ENCODE measurements around the gene XPNPEP3. TPM values are rescaled to one million over a fixed set of nuclear protein-coding genes. Genes with fewer than 3 reads are reported as not detected.

XPNPEP3 gene
- total and polyA plus RNA-seq, 2 donors (not counting 3 experiments of a cell fraction or from before 2014, with no cell fraction given) = 12.3 to 21.2 TPM

DNA sequence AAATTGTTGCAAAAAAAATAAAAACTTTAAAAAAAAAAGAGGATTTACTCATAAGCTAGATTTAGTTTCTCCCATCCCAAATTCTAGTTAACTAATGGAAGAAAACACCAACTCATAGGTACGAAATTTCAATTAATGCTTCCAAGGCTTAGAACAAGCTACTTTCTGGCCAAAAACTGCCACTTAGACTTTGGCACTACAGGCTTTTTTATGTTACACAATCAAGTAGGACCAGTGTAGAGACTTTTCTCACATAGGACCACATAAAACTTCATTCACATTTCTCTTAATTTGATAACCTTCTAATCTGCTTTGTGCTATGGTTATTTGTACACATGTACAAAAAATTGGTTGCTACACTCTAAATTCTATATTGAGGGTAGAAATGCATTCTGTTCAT is 3.6 kb upstream of the XPNPEP3 start:
- ChIA-PET POLR2A (no interaction called here), CTCF (interaction anchor here (1.1 to 2.1 kb wide), 3 partner anchors 17 to 170 kb away, joined by 4 to 13 read pairs (median 5); no protein-coding TSS in a partner anchor)
- DNase-seq (ENCODE audit: low read depth, low spot score) = no peak
- dilution Hi-C loops (cut with MboI; ENCODE audit: extremely low pct_ligation_motif_present, low sequenced_read_pairs) (no loop called here), intact Hi-C loops (cut with micrococcal nuclease) (no loop called here)
- no peak overlapping the region for H2AFZ ChIP-seq (ENCODE audit: low read depth, low read length)
- H3K9me3 ChIP-seq (replicated peaks; ENCODE audit: control insufficient read depth, insufficient read depth, low read length) = no peaks in the 10 kb centered on the region
- H3K27ac ChIP-seq (ENCODE audit: insufficient read depth, low read depth, low read length) = no peak overlapping the region
- H3K4me3 ChIP-seq (replicated peaks in 1 of 3; ENCODE audit: insufficient read depth in 1 of 3, low read depth in 1 of 3, low read length in 3 of 3) = peak overlapping the region in 1 of 3 experiments; percentile 48
- peak overlapping the region; percentile 3 for H3K9ac ChIP-seq (replicated peaks; ENCODE audit: extremely low read depth, insufficient read depth, low read length)
- peaks cover 27% of the 10 kb centered on the region for H3K4me1 ChIP-seq (ENCODE audit: control insufficient read depth, extremely low read depth, insufficient read depth, low read length)
- no peaks in the 10 kb centered on the region for H3K9me1 ChIP-seq (replicated peaks; ENCODE audit: control insufficient read depth, extremely low read depth, insufficient read depth, low read length)
- FAIRE-seq = no peak
- H4K20me1 ChIP-seq (replicated peaks; ENCODE audit: control insufficient read depth, extremely low read depth, insufficient read depth, low read length) = peaks cover 7% of the 10 kb centered on the region
- H3K36me3 ChIP-seq (ENCODE audit: control insufficient read depth in 2 of 2, extremely low read depth in 1 of 2, insufficient read depth in 2 of 2, low read length in 2 of 2) = peaks cover 2 to 4% of the 10 kb centered on the region in 2 experiments
- BruUV-seq (replicated peaks) = no TSS peak
- TF ChIP-seq EZH2 (IDR thresholded peaks at IDR 0.05; ENCODE audit: borderline replicate concordance, low read depth, low read length, severe bottlenecking) (no peak), POLR2AphosphoS5 (IDR thresholded peaks at IDR 0.05; ENCODE audit: insufficient read depth, low read depth, low read length) (no peak)
- no peaks in the 10 kb centered on the region for H3K27me3 ChIP-seq (ENCODE audit: control insufficient read depth in 2 of 2, insufficient read depth in 2 of 2, low read length in 2 of 2)
- H3K79me2 ChIP-seq (ENCODE audit: control insufficient read depth, insufficient read depth, low read length) = peaks cover 83% of the 10 kb centered on the region
- H3K4me2 ChIP-seq (ENCODE audit: insufficient read depth, low read length) = peak overlapping the region; percentile 97

DNA sequence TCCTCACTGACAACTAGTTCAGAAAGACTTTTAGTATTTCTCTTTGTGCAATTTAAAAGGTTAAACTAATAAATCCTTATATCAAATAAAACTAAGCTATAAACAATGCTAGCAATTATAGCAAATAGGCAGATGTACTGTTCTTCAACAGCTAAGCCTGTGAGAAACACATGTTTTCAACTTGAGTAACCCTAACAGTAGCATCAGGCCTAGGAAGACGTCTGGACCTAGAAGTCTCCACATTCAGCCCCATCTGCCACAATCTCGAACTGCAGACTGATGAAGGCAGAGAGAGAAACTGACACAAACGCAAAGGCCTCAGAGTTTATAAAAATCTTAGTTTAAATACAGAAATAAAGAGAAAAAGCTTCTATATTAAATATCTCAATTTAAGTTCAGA is 3.0 kb upstream of the XPNPEP3 start:
- FAIRE-seq (no peak), DNase-seq (ENCODE audit: low read depth, low spot score) (peak; percentile 2)
- no peaks in the 10 kb centered on the region for H3K9me1 ChIP-seq (replicated peaks; ENCODE audit: control insufficient read depth, extremely low read depth, insufficient read depth, low read length)
- peaks cover 27% of the 10 kb centered on the region for H3K4me1 ChIP-seq (ENCODE audit: control insufficient read depth, extremely low read depth, insufficient read depth, low read length)
- no TSS peak for BruUV-seq (replicated peaks)
- no peak overlapping the region for H2AFZ ChIP-seq (ENCODE audit: low read depth, low read length)
- H3K27ac ChIP-seq (ENCODE audit: insufficient read depth, low read depth, low read length) = no peak overlapping the region
- H4K20me1 ChIP-seq (replicated peaks; ENCODE audit: control insufficient read depth, extremely low read depth, insufficient read depth, low read length) = peaks cover 7% of the 10 kb centered on the region
- dilution Hi-C loops (cut with MboI; ENCODE audit: extremely low pct_ligation_motif_present, low sequenced_read_pairs) (no loop called here), intact Hi-C loops (cut with micrococcal nuclease) (no loop called here)
- no peaks in the 10 kb centered on the region for H3K27me3 ChIP-seq (ENCODE audit: control insufficient read depth in 2 of 2, insufficient read depth in 2 of 2, low read length in 2 of 2)
- ChIA-PET CTCF (interaction anchor here (1.4 to 2.1 kb wide), 2 partner anchors 35 to 45 kb away, joined by 3 to 13 read pairs; partner anchors contain the start of gene SLC25A17), POLR2A (no interaction called here)
- H3K4me3 ChIP-seq (replicated peaks in 1 of 3; ENCODE audit: insufficient read depth in 1 of 3, low read depth in 1 of 3, low read length in 3 of 3) = peak overlapping the region in 1 of 3 experiments; percentile 48
- H3K9ac ChIP-seq (replicated peaks; ENCODE audit: extremely low read depth, insufficient read depth, low read length) = peak overlapping the region; percentile 5
- TF ChIP-seq, protein P1, sequence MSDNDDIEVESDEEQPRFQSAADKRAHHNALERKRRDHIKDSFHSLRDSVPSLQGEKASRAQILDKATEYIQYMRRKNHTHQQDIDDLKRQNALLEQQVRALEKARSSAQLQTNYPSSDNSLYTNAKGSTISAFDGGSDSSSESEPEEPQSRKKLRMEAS (IDR thresholded peaks at IDR 0.05; ENCODE audit: insufficient read depth, insufficient read length) = no peak
- no peak for TF ChIP-seq GATA2 (IDR thresholded peaks at IDR 0.05; ENCODE audit: insufficient read depth, insufficient read length, low read depth, low read length)
- no peak for TF ChIP-seq FOS (IDR thresholded peaks at IDR 0.05; ENCODE audit: borderline replicate concordance, insufficient read depth, low read length)
- no peak for TF ChIP-seq POLR2A (IDR thresholded peaks at IDR 0.05; ENCODE audit: low read depth, low read length)
- TF ChIP-seq, protein P2, sequence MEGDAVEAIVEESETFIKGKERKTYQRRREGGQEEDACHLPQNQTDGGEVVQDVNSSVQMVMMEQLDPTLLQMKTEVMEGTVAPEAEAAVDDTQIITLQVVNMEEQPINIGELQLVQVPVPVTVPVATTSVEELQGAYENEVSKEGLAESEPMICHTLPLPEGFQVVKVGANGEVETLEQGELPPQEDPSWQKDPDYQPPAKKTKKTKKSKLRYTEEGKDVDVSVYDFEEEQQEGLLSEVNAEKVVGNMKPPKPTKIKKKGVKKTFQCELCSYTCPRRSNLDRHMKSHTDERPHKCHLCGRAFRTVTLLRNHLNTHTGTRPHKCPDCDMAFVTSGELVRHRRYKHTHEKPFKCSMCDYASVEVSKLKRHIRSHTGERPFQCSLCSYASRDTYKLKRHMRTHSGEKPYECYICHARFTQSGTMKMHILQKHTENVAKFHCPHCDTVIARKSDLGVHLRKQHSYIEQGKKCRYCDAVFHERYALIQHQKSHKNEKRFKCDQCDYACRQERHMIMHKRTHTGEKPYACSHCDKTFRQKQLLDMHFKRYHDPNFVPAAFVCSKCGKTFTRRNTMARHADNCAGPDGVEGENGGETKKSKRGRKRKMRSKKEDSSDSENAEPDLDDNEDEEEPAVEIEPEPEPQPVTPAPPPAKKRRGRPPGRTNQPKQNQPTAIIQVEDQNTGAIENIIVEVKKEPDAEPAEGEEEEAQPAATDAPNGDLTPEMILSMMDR (IDR thresholded peaks at IDR 0.05; ENCODE audit: extremely low read depth in 1 of 2, insufficient read depth in 1 of 2, low read depth in 1 of 2, low read length in 2 of 2) = no peak
- TF ChIP-seq EZH2 (IDR thresholded peaks at IDR 0.05; ENCODE audit: borderline replicate concordance, low read depth, low read length, severe bottlenecking) = no peak
- TF ChIP-seq MYC (IDR thresholded peaks at IDR 0.05; ENCODE audit: low read depth, low read length) = no peak
- TF ChIP-seq JUN (IDR thresholded peaks at IDR 0.05; ENCODE audit: borderline replicate concordance, insufficient read depth, insufficient read length, low read depth) = no peak
- no peak for TF ChIP-seq POLR2AphosphoS5 (IDR thresholded peaks at IDR 0.05; ENCODE audit: insufficient read depth, low read depth, low read length)
- H3K4me2 ChIP-seq (ENCODE audit: insufficient read depth, low read length) = peak overlapping the region; percentile 97
- H3K36me3 ChIP-seq (ENCODE audit: control insufficient read depth in 2 of 2, extremely low read depth in 1 of 2, insufficient read depth in 2 of 2, low read length in 2 of 2) = peaks cover 2 to 4% of the 10 kb centered on the region in 2 experiments
- H3K79me2 ChIP-seq (ENCODE audit: control insufficient read depth, insufficient read depth, low read length) = peaks cover 86% of the 10 kb centered on the region
- no peaks in the 10 kb centered on the region for H3K9me3 ChIP-seq (replicated peaks; ENCODE audit: control insufficient read depth, insufficient read depth, low read length)
